ACHN (cell line): ENCODE data around the gene PDSS2.
"Not testable (repeated sequence)": the region's sequence is repeated elsewhere in the genome, so short reads cannot be mapped to it uniquely, and the experiment has no call there.

Experiments
- DNase-seq: peaks from one replicate; pipeline ENCODE4 v3.0.0-alpha.2; 2015
- in situ Hi-C: cut with HindIII; loops from 2 replicates; pipeline ENCODE4 v1.10.0; 2017; ENCODE audit warnings: low sequenced_read_pairs, low pct_ligation_motif_present, low pct_unique_long_range_greater_than_20kb

The PDSS2 gene

GRCh38 chr6:107216197-107216933 lies 243.0 kb downstream of the PDSS2 start:
- in situ Hi-C loops, result no loop called here
- no peak for DNase-seq

- in situ Hi-C loops, result no loop called here
- DNase-seq, result no peak
Measured at GRCh38 chr6:107215334-107215733, 244.0 kb downstream of the PDSS2 start.

GRCh38 chr6:107214655-107215054 lies 244.7 kb downstream of the PDSS2 start:
- no peak for DNase-seq
- in situ Hi-C loops, result no loop called here

GRCh38 chr6:107209406-107210305 lies 249.7 kb downstream of the PDSS2 start:
- DNase-seq, result no peak
- in situ Hi-C loops, result no loop called here

GRCh38 chr6:107207251-107207873 lies 252.0 kb downstream of the PDSS2 start:
- in situ Hi-C loops, result no loop called here
- DNase-seq, result no peak

- DNase-seq, result no peak
- in situ Hi-C loops, result no loop called here
Measured at GRCh38 chr6:107205058-107205998, 254.0 kb downstream of the PDSS2 start.

- DNase-seq, result no peak
- in situ Hi-C loops, result no loop called here
Measured at GRCh38 chr6:107202876-107203468, 256.4 kb downstream of the PDSS2 start.

- DNase-seq, result no peak
- in situ Hi-C loops, result no loop called here
Measured at GRCh38 chr6:107198631-107199416, 260.5 kb downstream of the PDSS2 start.

- no peak for DNase-seq
- in situ Hi-C loops, result no loop called here
Measured at GRCh38 chr6:107196152-107196551, 263.2 kb downstream of the PDSS2 start.

- not testable (repeated sequence) for DNase-seq
Measured at GRCh38 chr6:107194723-107195122, 264.6 kb downstream of the PDSS2 start.

GRCh38 chr6:107192830-107193229 lies 266.5 kb downstream of the PDSS2 start:
- in situ Hi-C loops, result no loop called here
- DNase-seq, result no peak

More at GRCh38 chr6:107194723-107195122, 264.6 kb downstream of the PDSS2 start:
- in situ Hi-C loops, result not testable (repeated sequence)

GRCh38 chr6:107187630-107188029 lies 271.7 kb downstream of the PDSS2 start:
- in situ Hi-C loops, result no loop called here
- DNase-seq, result no peak

- in situ Hi-C loops, result no loop called here
- no peak for DNase-seq
Measured at GRCh38 chr6:107186047-107186446, 273.3 kb downstream of the PDSS2 start.

- peak; percentile 3 for DNase-seq
- in situ Hi-C loops, result no loop called here
Measured at GRCh38 chr6:107185391-107185970, 273.9 kb downstream of the PDSS2 start.

- in situ Hi-C loops, result no loop called here
- no peak for DNase-seq
Measured at GRCh38 chr6:107184435-107184834, 274.9 kb downstream of the PDSS2 start.

GRCh38 chr6:107180099-107180498 lies 279.3 kb downstream of the PDSS2 start:
- DNase-seq, result no peak
- in situ Hi-C loops, result no loop called here

- in situ Hi-C loops, result no loop called here
- DNase-seq, result peak; percentile 14
Measured at GRCh38 chr6:107179004-107179403, 280.4 kb downstream of the PDSS2 start.
